WTC11 (cell line): ENCODE measurements around the gene NFKB1. TPM values are rescaled to one million over a fixed set of nuclear protein-coding genes. Genes with fewer than 3 reads are reported as not detected.

Experiments
- ATAC-seq: fragments of 200-7000 bp; cut with Tn5 transposase; 2 replicates; pipeline ENCODE4 v1.10.0; 2021; ENCODE audit warnings: mild to moderate bottlenecking, moderate library complexity
- CTCF ChIA-PET: fragments of 300-600 bp; sonication (Branson Sonifier 250); formaldehyde crosslinking; loops from one replicate; lab custom pipeline; 2021; ENCODE audit warnings: antibody characterized with exemption; lab: Charles Lee
- POLR2A ChIA-PET: fragments of 350-600 bp; sonication (Branson Sonifier 250); formaldehyde crosslinking; loops from one replicate; lab custom pipeline; 2021; ENCODE audit warnings: antibody characterized with exemption; lab: Charles Lee
- DNase-seq: peaks from one replicate; pipeline ENCODE4 v3.0.0; 2021; ENCODE audit warnings: low spot score
- H3K27ac Mint-ChIP-seq: 2 replicates; pipeline ENCODE4 v1.8.0; 2021; ENCODE audit warnings: mixed read lengths
- H3K27me3 Mint-ChIP-seq: 2 replicates; pipeline ENCODE4 v1.8.0; 2021; ENCODE audit warnings: low read depth, mild to moderate bottlenecking, moderate library complexity, mixed read lengths
- H3K36me3 Mint-ChIP-seq: 2 replicates; pipeline ENCODE4 v1.8.0; 2021; ENCODE audit warnings: mixed read lengths
- H3K4me1 Mint-ChIP-seq: 2 replicates; pipeline ENCODE4 v1.8.0; 2022; ENCODE audit warnings: mixed read lengths
- H3K4me3 Mint-ChIP-seq: 2 replicates; pipeline ENCODE4 v1.8.0; 2021; ENCODE audit warnings: mild to moderate bottlenecking, moderate library complexity, mixed read lengths
- H3K9me3 Mint-ChIP-seq: 2 replicates; pipeline ENCODE4 v1.8.0; 2021; ENCODE audit warnings: mixed read lengths
- CBFB ChIP-seq: sonication (generic); formaldehyde crosslinking; IDR thresholded peaks from 2 replicates; pipeline ENCODE4 v1.8.1; 2022; ENCODE audit warnings: mild to moderate bottlenecking, low read depth, missing genetic modification reagents
- FOXP1 ChIP-seq: sonication (generic); formaldehyde crosslinking; IDR thresholded peaks from 2 replicates; pipeline ENCODE4 v1.8.0; 2022; ENCODE audit warnings: missing genetic modification reagents, mild to moderate bottlenecking, moderate library complexity, borderline replicate concordance
- GRHL2 ChIP-seq: fragments of 250-450 bp; sonication (Bioruptor Pico); IDR thresholded peaks from 2 replicates; pipeline ENCODE4 v1.8.0; 2022; ENCODE audit warnings: mild to moderate bottlenecking, moderate library complexity; ENCODE audit not compliant: insufficient replicate concordance, severe bottlenecking
- MXD4 ChIP-seq: fragments of 250-450 bp; sonication (Bioruptor Pico); IDR thresholded peaks from 2 replicates; pipeline ENCODE4 v1.8.0; 2021; ENCODE audit warnings: mild to moderate bottlenecking, moderate library complexity, borderline replicate concordance
- MYBL2 ChIP-seq: sonication (generic); formaldehyde crosslinking; IDR thresholded peaks from 2 replicates; pipeline ENCODE4 v1.8.1; 2023; ENCODE audit warnings: mild to moderate bottlenecking, moderate library complexity, missing genetic modification reagents
- PRRX2 ChIP-seq: fragments of 250-450 bp; sonication (Bioruptor Pico); IDR thresholded peaks from 2 replicates; pipeline ENCODE4 v1.8.0; 2021; ENCODE audit warnings: mild to moderate bottlenecking
- RELA ChIP-seq: sonication (generic); formaldehyde crosslinking; IDR thresholded peaks from 2 replicates; pipeline ENCODE4 v1.8.1; 2022; ENCODE audit warnings: missing genetic modification reagents, mild to moderate bottlenecking, borderline replicate concordance
- RORB ChIP-seq: fragments of 250-450 bp; sonication (Bioruptor Pico); IDR thresholded peaks from 2 replicates; pipeline ENCODE4 v1.9.0; 2021; ENCODE audit warnings: mild to moderate bottlenecking
- ZNF121 ChIP-seq: sonication (generic); formaldehyde crosslinking; IDR thresholded peaks from 2 replicates; pipeline ENCODE4 v1.8.0; 2023; ENCODE audit warnings: missing genetic modification reagents
- ZNF263 ChIP-seq: sonication (generic); formaldehyde crosslinking; IDR thresholded peaks from 2 replicates; pipeline ENCODE4 v1.8.1; 2022; ENCODE audit warnings: low read depth, mild to moderate bottlenecking, moderate library complexity, missing genetic modification reagents
- ZNF396 ChIP-seq: fragments of 250-450 bp; sonication (Bioruptor Pico); IDR thresholded peaks from 2 replicates; pipeline ENCODE4 v1.8.0; 2021; ENCODE audit warnings: mild to moderate bottlenecking, moderate library complexity, borderline replicate concordance
- total RNA-seq: library from RNA; stranded (reverse); gene quantifications from 3 replicates; pipeline ENCODE4 v1.2.3, GENCODE V29; 2021
- TF ChIP-seq, protein P1 (sequence below): sonication (generic); formaldehyde crosslinking; IDR thresholded peaks from 2 replicates; pipeline ENCODE4 v1.8.1; 2023; ENCODE audit warnings: mild to moderate bottlenecking, missing genetic modification reagents, borderline replicate concordance
- TF ChIP-seq, protein P2 (sequence below): sonication (generic); formaldehyde crosslinking; IDR thresholded peaks from 2 replicates; pipeline ENCODE4 v1.8.1; 2022; ENCODE audit warnings: missing genetic modification reagents, borderline replicate concordance
- TF ChIP-seq, protein P3 (sequence below): sonication (generic); formaldehyde crosslinking; IDR thresholded peaks from 2 replicates; pipeline ENCODE4 v1.8.1; 2022; ENCODE audit warnings: low read depth, missing genetic modification reagents, borderline replicate concordance
- TF ChIP-seq, protein P4 (sequence below): fragments of 250-450 bp; sonication (Bioruptor Pico); IDR thresholded peaks from 2 replicates; pipeline ENCODE4 v1.8.0; 2021; ENCODE audit warnings: mild to moderate bottlenecking
- TF ChIP-seq, protein P5 (sequence below): sonication (generic); formaldehyde crosslinking; IDR thresholded peaks from 2 replicates; pipeline ENCODE4 v1.8.1; 2023; ENCODE audit warnings: mild to moderate bottlenecking, missing genetic modification reagents, moderate library complexity
- TF ChIP-seq, protein P6 (sequence below): fragments of 200-600 bp; IDR thresholded peaks from 2 replicates; pipeline ENCODE4 v1.8.0; 2022; ENCODE audit warnings: antibody characterized with exemption
- TF ChIP-seq, protein P7 (sequence below): fragments of 250-450 bp; sonication (Bioruptor Pico); IDR thresholded peaks from 2 replicates; pipeline ENCODE4 v1.9.0; 2021; ENCODE audit warnings: mild to moderate bottlenecking

The NFKB1 gene
- total RNA-seq, 1 experiment from 2014 or later = 5.6 TPM

GRCh38 chr4:102625232-102625930 is 124.2 kb downstream of the NFKB1 start:
- DNase-seq (peak; percentile 46), ATAC-seq (peak; percentile 85)
- TF ChIP-seq, protein P1, sequence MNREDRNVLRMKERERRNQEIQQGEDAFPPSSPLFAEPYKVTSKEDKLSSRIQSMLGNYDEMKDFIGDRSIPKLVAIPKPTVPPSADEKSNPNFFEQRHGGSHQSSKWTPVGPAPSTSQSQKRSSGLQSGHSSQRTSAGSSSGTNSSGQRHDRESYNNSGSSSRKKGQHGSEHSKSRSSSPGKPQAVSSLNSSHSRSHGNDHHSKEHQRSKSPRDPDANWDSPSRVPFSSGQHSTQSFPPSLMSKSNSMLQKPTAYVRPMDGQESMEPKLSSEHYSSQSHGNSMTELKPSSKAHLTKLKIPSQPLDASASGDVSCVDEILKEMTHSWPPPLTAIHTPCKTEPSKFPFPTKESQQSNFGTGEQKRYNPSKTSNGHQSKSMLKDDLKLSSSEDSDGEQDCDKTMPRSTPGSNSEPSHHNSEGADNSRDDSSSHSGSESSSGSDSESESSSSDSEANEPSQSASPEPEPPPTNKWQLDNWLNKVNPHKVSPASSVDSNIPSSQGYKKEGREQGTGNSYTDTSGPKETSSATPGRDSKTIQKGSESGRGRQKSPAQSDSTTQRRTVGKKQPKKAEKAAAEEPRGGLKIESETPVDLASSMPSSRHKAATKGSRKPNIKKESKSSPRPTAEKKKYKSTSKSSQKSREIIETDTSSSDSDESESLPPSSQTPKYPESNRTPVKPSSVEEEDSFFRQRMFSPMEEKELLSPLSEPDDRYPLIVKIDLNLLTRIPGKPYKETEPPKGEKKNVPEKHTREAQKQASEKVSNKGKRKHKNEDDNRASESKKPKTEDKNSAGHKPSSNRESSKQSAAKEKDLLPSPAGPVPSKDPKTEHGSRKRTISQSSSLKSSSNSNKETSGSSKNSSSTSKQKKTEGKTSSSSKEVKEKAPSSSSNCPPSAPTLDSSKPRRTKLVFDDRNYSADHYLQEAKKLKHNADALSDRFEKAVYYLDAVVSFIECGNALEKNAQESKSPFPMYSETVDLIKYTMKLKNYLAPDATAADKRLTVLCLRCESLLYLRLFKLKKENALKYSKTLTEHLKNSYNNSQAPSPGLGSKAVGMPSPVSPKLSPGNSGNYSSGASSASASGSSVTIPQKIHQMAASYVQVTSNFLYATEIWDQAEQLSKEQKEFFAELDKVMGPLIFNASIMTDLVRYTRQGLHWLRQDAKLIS = no peak
- TF ChIP-seq, protein P2, sequence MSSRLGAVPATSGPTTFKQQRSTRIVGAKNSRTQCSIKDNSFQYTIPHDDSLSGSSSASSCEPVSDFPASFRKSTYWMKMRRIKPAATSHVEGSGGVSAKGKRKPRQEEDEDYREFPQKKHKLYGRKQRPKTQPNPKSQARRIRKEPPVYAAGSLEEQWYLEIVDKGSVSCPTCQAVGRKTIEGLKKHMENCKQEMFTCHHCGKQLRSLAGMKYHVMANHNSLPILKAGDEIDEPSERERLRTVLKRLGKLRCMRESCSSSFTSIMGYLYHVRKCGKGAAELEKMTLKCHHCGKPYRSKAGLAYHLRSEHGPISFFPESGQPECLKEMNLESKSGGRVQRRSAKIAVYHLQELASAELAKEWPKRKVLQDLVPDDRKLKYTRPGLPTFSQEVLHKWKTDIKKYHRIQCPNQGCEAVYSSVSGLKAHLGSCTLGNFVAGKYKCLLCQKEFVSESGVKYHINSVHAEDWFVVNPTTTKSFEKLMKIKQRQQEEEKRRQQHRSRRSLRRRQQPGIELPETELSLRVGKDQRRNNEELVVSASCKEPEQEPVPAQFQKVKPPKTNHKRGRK (CRISPR knock-in tag) = peak; percentile 93
- no peaks in the 10 kb centered on the region for H3K9me3 Mint-ChIP-seq
- POLR2A ChIA-PET = no interaction called here
- H3K27me3 Mint-ChIP-seq = no peaks in the 10 kb centered on the region
- no peaks in the 10 kb centered on the region for H3K36me3 Mint-ChIP-seq
- H3K4me1 Mint-ChIP-seq = peaks cover 20% of the 10 kb centered on the region
- CTCF ChIA-PET = interaction anchor here (0.6 to 4.0 kb wide), 6 partner anchors 40 to 407 kb away, joined by 4 to 31 read pairs (median 6); no protein-coding TSS in a partner anchor
- no peak overlapping the region for H3K27ac Mint-ChIP-seq
- no peak overlapping the region for H3K4me3 Mint-ChIP-seq

- H3K4me3 Mint-ChIP-seq = no peak overlapping the region
- ATAC-seq (no peak), DNase-seq (no peak)
- peaks cover 9% of the 10 kb centered on the region for H3K36me3 Mint-ChIP-seq
- no peak overlapping the region for H3K27ac Mint-ChIP-seq
- no peaks in the 10 kb centered on the region for H3K9me3 Mint-ChIP-seq
- ChIA-PET POLR2A (no interaction called here), CTCF (interaction anchor here (1.0 to 1.2 kb wide), 2 partner anchors 48 to 49 kb away, joined by 3 read pairs; no protein-coding TSS in a partner anchor)
- H3K27me3 Mint-ChIP-seq = no peaks in the 10 kb centered on the region
- H3K4me1 Mint-ChIP-seq = peaks cover 13% of the 10 kb centered on the region
- no peak for TF ChIP-seq MXD4
- no peak for TF ChIP-seq ZNF263 (CRISPR knock-in tag)
- no peak for TF ChIP-seq RORB
- TF ChIP-seq ZNF396 = no peak
- TF ChIP-seq, protein P3, sequence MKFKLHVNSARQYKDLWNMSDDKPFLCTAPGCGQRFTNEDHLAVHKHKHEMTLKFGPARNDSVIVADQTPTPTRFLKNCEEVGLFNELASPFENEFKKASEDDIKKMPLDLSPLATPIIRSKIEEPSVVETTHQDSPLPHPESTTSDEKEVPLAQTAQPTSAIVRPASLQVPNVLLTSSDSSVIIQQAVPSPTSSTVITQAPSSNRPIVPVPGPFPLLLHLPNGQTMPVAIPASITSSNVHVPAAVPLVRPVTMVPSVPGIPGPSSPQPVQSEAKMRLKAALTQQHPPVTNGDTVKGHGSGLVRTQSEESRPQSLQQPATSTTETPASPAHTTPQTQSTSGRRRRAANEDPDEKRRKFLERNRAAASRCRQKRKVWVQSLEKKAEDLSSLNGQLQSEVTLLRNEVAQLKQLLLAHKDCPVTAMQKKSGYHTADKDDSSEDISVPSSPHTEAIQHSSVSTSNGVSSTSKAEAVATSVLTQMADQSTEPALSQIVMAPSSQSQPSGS = no peak
- TF ChIP-seq, protein P4, sequence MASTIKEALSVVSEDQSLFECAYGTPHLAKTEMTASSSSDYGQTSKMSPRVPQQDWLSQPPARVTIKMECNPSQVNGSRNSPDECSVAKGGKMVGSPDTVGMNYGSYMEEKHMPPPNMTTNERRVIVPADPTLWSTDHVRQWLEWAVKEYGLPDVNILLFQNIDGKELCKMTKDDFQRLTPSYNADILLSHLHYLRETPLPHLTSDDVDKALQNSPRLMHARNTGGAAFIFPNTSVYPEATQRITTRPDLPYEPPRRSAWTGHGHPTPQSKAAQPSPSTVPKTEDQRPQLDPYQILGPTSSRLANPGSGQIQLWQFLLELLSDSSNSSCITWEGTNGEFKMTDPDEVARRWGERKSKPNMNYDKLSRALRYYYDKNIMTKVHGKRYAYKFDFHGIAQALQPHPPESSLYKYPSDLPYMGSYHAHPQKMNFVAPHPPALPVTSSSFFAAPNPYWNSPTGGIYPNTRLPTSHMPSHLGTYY (CRISPR knock-in tag) = no peak
- TF ChIP-seq RELA = no peak
- no peak for TF ChIP-seq CBFB (CRISPR knock-in tag)
- TF ChIP-seq, protein P5, sequence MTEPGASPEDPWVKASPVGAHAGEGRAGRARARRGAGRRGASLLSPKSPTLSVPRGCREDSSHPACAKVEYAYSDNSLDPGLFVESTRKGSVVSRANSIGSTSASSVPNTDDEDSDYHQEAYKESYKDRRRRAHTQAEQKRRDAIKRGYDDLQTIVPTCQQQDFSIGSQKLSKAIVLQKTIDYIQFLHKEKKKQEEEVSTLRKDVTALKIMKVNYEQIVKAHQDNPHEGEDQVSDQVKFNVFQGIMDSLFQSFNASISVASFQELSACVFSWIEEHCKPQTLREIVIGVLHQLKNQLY (CRISPR knock-in tag) = no peak
- TF ChIP-seq, protein P6, sequence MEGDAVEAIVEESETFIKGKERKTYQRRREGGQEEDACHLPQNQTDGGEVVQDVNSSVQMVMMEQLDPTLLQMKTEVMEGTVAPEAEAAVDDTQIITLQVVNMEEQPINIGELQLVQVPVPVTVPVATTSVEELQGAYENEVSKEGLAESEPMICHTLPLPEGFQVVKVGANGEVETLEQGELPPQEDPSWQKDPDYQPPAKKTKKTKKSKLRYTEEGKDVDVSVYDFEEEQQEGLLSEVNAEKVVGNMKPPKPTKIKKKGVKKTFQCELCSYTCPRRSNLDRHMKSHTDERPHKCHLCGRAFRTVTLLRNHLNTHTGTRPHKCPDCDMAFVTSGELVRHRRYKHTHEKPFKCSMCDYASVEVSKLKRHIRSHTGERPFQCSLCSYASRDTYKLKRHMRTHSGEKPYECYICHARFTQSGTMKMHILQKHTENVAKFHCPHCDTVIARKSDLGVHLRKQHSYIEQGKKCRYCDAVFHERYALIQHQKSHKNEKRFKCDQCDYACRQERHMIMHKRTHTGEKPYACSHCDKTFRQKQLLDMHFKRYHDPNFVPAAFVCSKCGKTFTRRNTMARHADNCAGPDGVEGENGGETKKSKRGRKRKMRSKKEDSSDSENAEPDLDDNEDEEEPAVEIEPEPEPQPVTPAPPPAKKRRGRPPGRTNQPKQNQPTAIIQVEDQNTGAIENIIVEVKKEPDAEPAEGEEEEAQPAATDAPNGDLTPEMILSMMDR = no peak
- no peak for TF ChIP-seq GRHL2 (CRISPR knock-in tag)
- no peak for TF ChIP-seq ZNF121 (CRISPR knock-in tag)
- TF ChIP-seq FOXP1 (CRISPR knock-in tag) = no peak
- no peak for TF ChIP-seq PRRX2 (CRISPR knock-in tag)
- TF ChIP-seq, protein P7, sequence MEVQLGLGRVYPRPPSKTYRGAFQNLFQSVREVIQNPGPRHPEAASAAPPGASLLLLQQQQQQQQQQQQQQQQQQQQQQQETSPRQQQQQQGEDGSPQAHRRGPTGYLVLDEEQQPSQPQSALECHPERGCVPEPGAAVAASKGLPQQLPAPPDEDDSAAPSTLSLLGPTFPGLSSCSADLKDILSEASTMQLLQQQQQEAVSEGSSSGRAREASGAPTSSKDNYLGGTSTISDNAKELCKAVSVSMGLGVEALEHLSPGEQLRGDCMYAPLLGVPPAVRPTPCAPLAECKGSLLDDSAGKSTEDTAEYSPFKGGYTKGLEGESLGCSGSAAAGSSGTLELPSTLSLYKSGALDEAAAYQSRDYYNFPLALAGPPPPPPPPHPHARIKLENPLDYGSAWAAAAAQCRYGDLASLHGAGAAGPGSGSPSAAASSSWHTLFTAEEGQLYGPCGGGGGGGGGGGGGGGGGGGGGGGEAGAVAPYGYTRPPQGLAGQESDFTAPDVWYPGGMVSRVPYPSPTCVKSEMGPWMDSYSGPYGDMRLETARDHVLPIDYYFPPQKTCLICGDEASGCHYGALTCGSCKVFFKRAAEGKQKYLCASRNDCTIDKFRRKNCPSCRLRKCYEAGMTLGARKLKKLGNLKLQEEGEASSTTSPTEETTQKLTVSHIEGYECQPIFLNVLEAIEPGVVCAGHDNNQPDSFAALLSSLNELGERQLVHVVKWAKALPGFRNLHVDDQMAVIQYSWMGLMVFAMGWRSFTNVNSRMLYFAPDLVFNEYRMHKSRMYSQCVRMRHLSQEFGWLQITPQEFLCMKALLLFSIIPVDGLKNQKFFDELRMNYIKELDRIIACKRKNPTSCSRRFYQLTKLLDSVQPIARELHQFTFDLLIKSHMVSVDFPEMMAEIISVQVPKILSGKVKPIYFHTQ (CRISPR knock-in tag) = no peak
- no peak for TF ChIP-seq MYBL2 (CRISPR knock-in tag)
Measured at GRCh38 chr4:102627831-102628523, 126.8 kb downstream of the NFKB1 start.
